BE2C (cell line): ENCODE measurements around the gene DDI2.

Experiments used
- DNase-seq: peaks from one replicate; pipeline ENCODE4 v3.0.0-alpha.2; 2020
- H3K27me3 ChIP-seq: fragments of 250-450 bp; sonication (Bioruptor Pico); 2 replicates; pipeline ENCODE4 v1.5.1; 2020; ENCODE audit warnings: mild to moderate bottlenecking
- H3K36me3 ChIP-seq: fragments of 250-450 bp; sonication (Bioruptor Pico); 2 replicates; pipeline ENCODE4 v1.5.1; 2020; ENCODE audit warnings: mild to moderate bottlenecking
- H3K4me1 ChIP-seq: fragments of 250-450 bp; sonication (Bioruptor Pico); 2 replicates; pipeline ENCODE4 v1.5.1; 2020
- H3K4me3 ChIP-seq: 2 replicates; pipeline ENCODE4 v1.5.1; 2011; ENCODE audit warnings: low read depth, low read length
- H3K9me3 ChIP-seq: fragments of 250-450 bp; sonication (Bioruptor Pico); 2 replicates; pipeline ENCODE4 v1.5.1; 2020
- TF ChIP-seq, protein P1 (sequence below): IDR thresholded peaks from 2 replicates; pipeline ENCODE4 v1.5.1; 2012; ENCODE audit warnings: mild to moderate bottlenecking, low read depth, low read length

DDI2 gene

DNA sequence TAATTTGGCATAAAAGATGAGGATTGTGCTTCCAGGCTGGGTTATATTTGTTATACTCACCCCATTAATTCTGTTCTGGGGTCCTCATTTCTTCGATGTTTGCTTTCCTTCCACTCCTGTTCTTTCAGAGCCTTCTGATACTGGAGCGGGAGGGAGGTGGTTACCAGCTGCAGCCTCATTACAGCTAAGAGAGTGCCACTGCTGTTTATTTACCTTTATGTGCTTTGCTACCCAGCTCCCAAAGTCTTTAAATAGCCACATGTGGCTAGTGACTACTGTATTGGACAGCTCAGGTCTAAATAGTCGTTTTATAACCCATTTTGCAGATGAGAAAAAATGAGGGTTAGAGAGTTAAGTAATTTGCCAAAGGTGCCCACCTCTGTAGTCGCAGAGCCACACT, 92.0 kb downstream of the DDI2 start:
- DNase-seq = no peak
- Histone ChIP-seq H3K4me3 (no peak overlapping the region), H3K36me3 (no peaks in the 10 kb centered on the region)

DNA sequence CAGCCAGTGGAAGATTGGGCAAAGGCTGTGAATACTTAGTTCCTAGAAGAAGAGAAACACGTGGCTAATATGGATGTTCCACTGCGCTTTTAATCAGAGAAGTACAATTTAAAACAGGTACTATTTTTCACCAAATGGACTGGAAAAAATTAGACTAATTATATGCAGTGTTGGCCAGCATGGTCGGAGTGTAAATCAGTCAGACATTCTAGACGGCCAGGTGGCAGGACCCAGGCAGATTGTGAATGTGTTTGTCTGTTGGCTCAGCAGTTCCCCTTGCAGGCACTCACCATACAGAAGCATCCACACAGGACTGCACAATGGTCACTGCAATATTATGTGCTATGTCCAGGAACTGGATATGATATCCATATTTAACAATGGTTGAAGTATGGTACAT, 94.9 kb downstream of the DDI2 start:
- H3K9me3 ChIP-seq = no peaks in the 10 kb centered on the region
- no peak overlapping the region for H3K4me3 ChIP-seq
- TF ChIP-seq, protein P1, sequence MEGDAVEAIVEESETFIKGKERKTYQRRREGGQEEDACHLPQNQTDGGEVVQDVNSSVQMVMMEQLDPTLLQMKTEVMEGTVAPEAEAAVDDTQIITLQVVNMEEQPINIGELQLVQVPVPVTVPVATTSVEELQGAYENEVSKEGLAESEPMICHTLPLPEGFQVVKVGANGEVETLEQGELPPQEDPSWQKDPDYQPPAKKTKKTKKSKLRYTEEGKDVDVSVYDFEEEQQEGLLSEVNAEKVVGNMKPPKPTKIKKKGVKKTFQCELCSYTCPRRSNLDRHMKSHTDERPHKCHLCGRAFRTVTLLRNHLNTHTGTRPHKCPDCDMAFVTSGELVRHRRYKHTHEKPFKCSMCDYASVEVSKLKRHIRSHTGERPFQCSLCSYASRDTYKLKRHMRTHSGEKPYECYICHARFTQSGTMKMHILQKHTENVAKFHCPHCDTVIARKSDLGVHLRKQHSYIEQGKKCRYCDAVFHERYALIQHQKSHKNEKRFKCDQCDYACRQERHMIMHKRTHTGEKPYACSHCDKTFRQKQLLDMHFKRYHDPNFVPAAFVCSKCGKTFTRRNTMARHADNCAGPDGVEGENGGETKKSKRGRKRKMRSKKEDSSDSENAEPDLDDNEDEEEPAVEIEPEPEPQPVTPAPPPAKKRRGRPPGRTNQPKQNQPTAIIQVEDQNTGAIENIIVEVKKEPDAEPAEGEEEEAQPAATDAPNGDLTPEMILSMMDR = no peak
- no peaks in the 10 kb centered on the region for H3K36me3 ChIP-seq
- no peak for DNase-seq
- no peaks in the 10 kb centered on the region for H3K4me1 ChIP-seq
- H3K27me3 ChIP-seq = no peaks in the 10 kb centered on the region

More for the DNA sequence above, 92.0 kb downstream of the DDI2 start:
- TF ChIP-seq, protein P1 = no peak
- Histone ChIP-seq H3K4me1 (no peaks in the 10 kb centered on the region), H3K9me3 (no peaks in the 10 kb centered on the region), H3K27me3 (no peaks in the 10 kb centered on the region)

GRCh38 chr1:15714406-15715136, 97.3 kb downstream of the DDI2 start:
- DNase-seq = no peak
- no peaks in the 10 kb centered on the region for H3K27me3 ChIP-seq
- H3K36me3 ChIP-seq = no peaks in the 10 kb centered on the region
- H3K4me3 ChIP-seq = no peak overlapping the region
- no peaks in the 10 kb centered on the region for H3K9me3 ChIP-seq
- H3K4me1 ChIP-seq = no peaks in the 10 kb centered on the region
- TF ChIP-seq, protein P1 = no peak

DNA sequence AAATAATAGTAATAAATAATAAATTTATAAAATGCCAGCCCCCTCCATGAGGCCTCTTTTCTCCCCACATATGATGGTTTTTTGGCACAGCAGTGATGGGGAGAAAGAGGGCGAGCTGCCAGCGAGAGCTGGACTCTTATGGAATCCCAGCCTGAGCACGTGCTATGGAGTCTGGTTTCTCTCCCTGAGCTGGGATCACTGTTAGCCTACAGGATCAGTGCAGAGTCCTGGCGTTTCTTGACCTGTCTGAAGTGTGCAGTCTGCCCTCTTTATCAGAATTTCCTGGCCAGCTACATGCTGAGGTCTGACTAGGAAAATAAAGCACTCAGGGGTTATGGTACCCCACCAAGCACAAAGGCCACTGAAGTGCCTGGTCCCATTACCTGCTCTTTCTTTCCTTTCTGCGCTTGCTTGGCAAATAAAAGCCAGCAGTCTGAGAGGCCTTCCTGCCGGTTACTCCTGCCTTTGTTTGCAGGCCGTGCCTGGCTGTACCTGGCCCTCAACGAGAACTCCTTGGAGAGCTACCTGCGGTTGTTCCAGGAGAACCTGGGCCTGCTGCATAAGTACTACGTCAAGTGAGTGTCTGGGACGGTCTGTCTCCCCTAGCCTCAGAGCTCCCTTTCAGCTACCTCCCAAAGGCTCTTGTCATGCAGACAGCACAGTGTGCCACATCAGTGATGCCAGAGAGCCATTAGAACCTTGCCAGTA, 100.3 kb downstream of the DDI2 start:
- Histone ChIP-seq H3K36me3 (no peaks in the 10 kb centered on the region), H3K4me1 (no peaks in the 10 kb centered on the region), H3K9me3 (no peaks in the 10 kb centered on the region), H3K27me3 (no peaks in the 10 kb centered on the region), H3K4me3 (no peak overlapping the region)
- DNase-seq = no peak
- TF ChIP-seq, protein P1 = no peak

DNA sequence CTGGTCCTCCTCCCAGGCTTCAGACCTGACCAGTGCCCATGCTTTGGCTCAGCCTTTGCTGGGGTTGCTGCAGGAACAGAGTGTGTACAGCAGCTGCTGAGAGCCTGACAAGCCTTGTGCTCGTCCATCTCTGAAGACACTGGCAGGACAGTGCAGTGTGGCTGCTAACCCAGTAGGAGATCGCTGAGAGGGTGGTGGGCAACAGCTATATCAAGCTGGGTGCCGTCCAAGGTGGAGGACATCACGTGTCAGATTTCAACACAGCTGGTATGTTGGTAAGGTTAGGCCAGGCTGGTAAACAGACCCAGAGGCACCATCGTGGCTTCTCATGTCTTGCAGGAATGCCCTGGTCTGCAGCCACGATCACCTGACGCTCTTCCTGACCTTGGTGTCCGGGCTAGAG, 100.9 kb downstream of the DDI2 start:
- no peaks in the 10 kb centered on the region for H3K4me1 ChIP-seq
- no peaks in the 10 kb centered on the region for H3K9me3 ChIP-seq
- DNase-seq = no peak
- no peaks in the 10 kb centered on the region for H3K36me3 ChIP-seq
- H3K4me3 ChIP-seq = no peak overlapping the region
- TF ChIP-seq, protein P1 = no peak
- H3K27me3 ChIP-seq = no peaks in the 10 kb centered on the region
